Keratinocyte (primary cell): ENCODE results near the gene ADAMTS7. TPM values are rescaled to one million over a fixed set of nuclear protein-coding genes. Genes with fewer than 3 reads are reported as not detected.
"Not testable (repeated sequence)": the region's sequence is repeated elsewhere in the genome, so short reads cannot be mapped to it uniquely, and the experiment has no call there.

ENCODE experiments used
- DNase-seq: peaks from one replicate; pipeline ENCODE4 v3.0.0-alpha.2; 2011; ENCODE audit warnings: low read depth, missing footprints, low spot score
- FAIRE-seq: peaks from 2 replicates; lab custom pipeline; 2011; peaks lifted over from hg19 to GRCh38; lab: Jason Lieb, UNC
- H2AFZ ChIP-seq: 2 replicates; pipeline ENCODE4 v1.6.0; 2012; ENCODE audit warnings: low read length, control low read depth, inconsistent platforms; ENCODE audit not compliant: control insufficient read depth
- H3K27ac ChIP-seq: 2 replicates; pipeline ENCODE4 v1.5.1; 2011; ENCODE audit warnings: low read length; ENCODE audit not compliant: control insufficient read depth, insufficient read depth
- H3K27me3 ChIP-seq: 3 replicates; pipeline ENCODE4 v1.6.0; 2011; ENCODE audit warnings: low read length; ENCODE audit not compliant: control insufficient read depth, insufficient read depth; ENCODE audit errors: extremely low read depth
- H3K36me3 ChIP-seq, 2 experiments: 2 replicates in 1 of 2; 3 replicates in 1 of 2; pipeline ENCODE4 v1.5.1; 2011; ENCODE audit warnings: low read length in 2 of 2, mild to moderate bottlenecking in 1 of 2; ENCODE audit not compliant: control insufficient read depth in 2 of 2, insufficient read depth in 2 of 2; ENCODE audit errors: extremely low read depth in 1 of 2
- H3K4me1 ChIP-seq: 3 replicates; pipeline ENCODE4 v1.5.1; 2011; ENCODE audit warnings: low read length; ENCODE audit not compliant: control insufficient read depth, insufficient read depth; ENCODE audit errors: extremely low read depth
- H3K4me2 ChIP-seq: 3 replicates; pipeline ENCODE4 v1.6.0; 2011; ENCODE audit warnings: low read depth, low read length; ENCODE audit not compliant: control insufficient read depth, insufficient read depth; ENCODE audit errors: extremely low read depth
- H3K4me3 ChIP-seq, 3 experiments: fragments of 200-600 bp in 1 of 3; sonication (generic) in 1 of 3; 2 replicates in 2 of 3; 3 replicates in 1 of 3; pipeline ENCODE4 v1.5.1; 2011 to 2016; ENCODE audit warnings: low read length in 3 of 3, mild to moderate bottlenecking in 3 of 3, control low read depth in 2 of 3, inconsistent platforms in 1 of 3, low read depth in 1 of 3, mixed read lengths in 1 of 3, mixed run types in 1 of 3, moderate library complexity in 1 of 3; ENCODE audit not compliant: control insufficient read depth in 2 of 3, insufficient read depth in 2 of 3; ENCODE audit errors: extremely low read depth in 1 of 3
- H3K79me2 ChIP-seq: 2 replicates; pipeline ENCODE4 v1.6.0; 2012; ENCODE audit warnings: low read length; ENCODE audit not compliant: control insufficient read depth, insufficient read depth
- H3K9ac ChIP-seq: 3 replicates; pipeline ENCODE4 v1.6.0; 2011; ENCODE audit warnings: low read length; ENCODE audit not compliant: control insufficient read depth, insufficient read depth; ENCODE audit errors: extremely low read depth
- H3K9me1 ChIP-seq: 3 replicates; pipeline ENCODE4 v1.6.0; 2011; ENCODE audit warnings: low read length; ENCODE audit not compliant: control insufficient read depth, insufficient read depth; ENCODE audit errors: extremely low read depth
- H3K9me3 ChIP-seq: 2 replicates; pipeline ENCODE4 v1.5.1; 2012; ENCODE audit warnings: low read depth, low read length; ENCODE audit not compliant: control insufficient read depth
- H4K20me1 ChIP-seq: 3 replicates; pipeline ENCODE4 v1.6.0; 2011; ENCODE audit warnings: low read length; ENCODE audit not compliant: control insufficient read depth, insufficient read depth; ENCODE audit errors: extremely low read depth
- CTCF ChIP-seq, 3 experiments: IDR thresholded peaks in 1 of 3; conservative IDR thresholded peaks in 1 of 3; optimal IDR thresholded peaks in 1 of 3; 2 replicates in 2 of 3; 3 replicates in 1 of 3; pipeline versions ENCODE3 to v1.5.1; 2011; ENCODE audit warnings: low read length in 3 of 3, mild to moderate bottlenecking in 3 of 3, moderate library complexity in 2 of 3, control low read depth in 1 of 3, inconsistent platforms in 1 of 3; ENCODE audit not compliant: insufficient read depth in 2 of 3; ENCODE audit errors: extremely low read depth in 1 of 3
- EZH2 ChIP-seq: IDR thresholded peaks from one replicate; pipeline ENCODE4 v1.6.1; 2012; ENCODE audit warnings: inconsistent platforms, mild to moderate bottlenecking, low read length, moderate library complexity
- dilution Hi-C: fragments of 300-500 bp; cut with MboI; formaldehyde crosslinking; loops from one replicate; pipeline ENCODE4 v1.7.0; 2020; ENCODE audit warnings: low sequenced_read_pairs; ENCODE audit not compliant: extremely low pct_ligation_motif_present
- polyA plus RNA-seq, 5 experiments: library from polyadenylated mRNA; depleted of rRNA in 3 of 5; stranded (reverse) in 3 of 5; stranded (forward) in 1 of 5; unstranded in 1 of 5; fragments of >200 nt; gene quantifications; 1 replicate in 1 of 5; 2 replicates in 3 of 5; 3 replicates in 1 of 5; pipeline versions ENCODE4 v1.2.1 to v1.2.3, GENCODE V29; 2011 to 2012; ENCODE audit warnings: missing spikeins in 2 of 5, low read depth in 1 of 5, low replicate concordance in 1 of 5

The ADAMTS7 gene
- polyA plus RNA-seq, 1 donor (not counting 4 experiments of a cell fraction or from before 2014, with no cell fraction given): 0.13 TPM

GRCh38 chr15:78776046-78776925 is 35.0 kb downstream of the ADAMTS7 start:
- DNase-seq, H3K27ac ChIP-seq, H3K27me3 ChIP-seq, H3K9me3 ChIP-seq, H3K9me1 ChIP-seq, H3K4me3 ChIP-seq, H3K4me1 ChIP-seq, H3K4me2 ChIP-seq, H3K9ac ChIP-seq, H3K79me2 ChIP-seq, dilution Hi-C loops, H2AFZ ChIP-seq, FAIRE-seq, H4K20me1 ChIP-seq, H3K36me3 ChIP-seq: not testable (repeated sequence)

- Histone ChIP-seq H3K9ac (no peak overlapping the region), H3K79me2 (no peaks in the 10 kb centered on the region), H3K9me3 (no peaks in the 10 kb centered on the region), H3K9me1 (no peaks in the 10 kb centered on the region), H3K27me3 (no peaks in the 10 kb centered on the region), H4K20me1 (no peaks in the 10 kb centered on the region), H3K36me3 (no peaks in the 10 kb centered on the region), H3K27ac (no peak overlapping the region), H2AFZ (no peak overlapping the region), H3K4me1 (no peaks in the 10 kb centered on the region), H3K4me2 (no peak overlapping the region), H3K4me3 (no peak overlapping the region)
- DNase-seq: no peak
- no peak for FAIRE-seq
- TF ChIP-seq EZH2 (no peak), CTCF (optimal IDR thresholded peaks at IDR 0.05 in 1 of 3, IDR thresholded peaks at IDR 0.05 in 1 of 3, conservative IDR thresholded peaks at IDR 0.05 in 1 of 3; ENCODE audit: extremely low read depth in 1 of 3, insufficient read depth in 2 of 3, low read length in 3 of 3) (no peak)
- dilution Hi-C loops: no loop called here
Measured at GRCh38 chr15:78775472-78775871, 35.8 kb downstream of the ADAMTS7 start.

- H3K79me2 ChIP-seq, H4K20me1 ChIP-seq, H2AFZ ChIP-seq, H3K9me3 ChIP-seq, H3K27ac ChIP-seq, FAIRE-seq, H3K4me2 ChIP-seq, dilution Hi-C loops, H3K9ac ChIP-seq, H3K9me1 ChIP-seq, H3K27me3 ChIP-seq, H3K4me1 ChIP-seq, DNase-seq, H3K4me3 ChIP-seq, H3K36me3 ChIP-seq: not testable (repeated sequence)
Measured at GRCh38 chr15:78774451-78774990, 36.7 kb downstream of the ADAMTS7 start.

- H3K27me3 ChIP-seq, H3K79me2 ChIP-seq, H3K4me1 ChIP-seq, H3K36me3 ChIP-seq, H4K20me1 ChIP-seq, H3K4me2 ChIP-seq, H3K27ac ChIP-seq, H3K4me3 ChIP-seq, H3K9ac ChIP-seq, DNase-seq, H2AFZ ChIP-seq, dilution Hi-C loops, H3K9me1 ChIP-seq, FAIRE-seq, H3K9me3 ChIP-seq: not testable (repeated sequence)
Measured at GRCh38 chr15:78773765-78774450, 37.4 kb downstream of the ADAMTS7 start.
